SJSA1 (cell line): ENCODE measurements around the gene KCTD1. TPM values are rescaled to one million over a fixed set of nuclear protein-coding genes. Genes with fewer than 3 reads are reported as not detected.

Experiments used
- DNase-seq, 2 experiments: peaks; one replicate each; pipeline ENCODE4 v3.0.0-alpha.2; 2015 to 2020; ENCODE audit warnings: low spot score in 2 of 2, low read depth in 1 of 2
- H3K27ac ChIP-seq: fragments of 250-450 bp; sonication (Bioruptor Pico); 2 replicates; pipeline ENCODE4 v1.5.1; 2020; ENCODE audit warnings: mild to moderate bottlenecking, moderate library complexity
- H3K27me3 ChIP-seq: fragments of 250-450 bp; sonication (Bioruptor Pico); replicated peaks from 2 replicates; pipeline ENCODE4 v1.5.1; 2020; ENCODE audit warnings: mild to moderate bottlenecking, moderate library complexity
- H3K36me3 ChIP-seq: fragments of 250-450 bp; sonication (Bioruptor Pico); 2 replicates; pipeline ENCODE4 v1.5.1; 2020; ENCODE audit warnings: mild to moderate bottlenecking
- H3K4me1 ChIP-seq: fragments of 250-450 bp; sonication (Bioruptor Pico); replicated peaks from 2 replicates; pipeline ENCODE4 v1.6.1; 2021; ENCODE audit warnings: mild to moderate bottlenecking
- H3K4me3 ChIP-seq: fragments of 250-450 bp; sonication (Bioruptor Pico); 2 replicates; pipeline ENCODE4 v1.5.1; 2020; ENCODE audit warnings: mild to moderate bottlenecking
- H3K9me3 ChIP-seq: fragments of 250-450 bp; sonication (Bioruptor Pico); replicated peaks from 2 replicates; pipeline ENCODE4 v1.5.1; 2020; ENCODE audit warnings: mild to moderate bottlenecking
- total RNA-seq: library from RNA; depleted of rRNA; stranded (reverse); fragments of >200 nt; shearing (Covaris generic); gene quantifications from 2 replicates; pipeline ENCODE4 v1.2.3, GENCODE V29; 2014

KCTD1 gene
- total RNA-seq, 1 experiment from 2014 or later, result 10.8 TPM

DNA sequence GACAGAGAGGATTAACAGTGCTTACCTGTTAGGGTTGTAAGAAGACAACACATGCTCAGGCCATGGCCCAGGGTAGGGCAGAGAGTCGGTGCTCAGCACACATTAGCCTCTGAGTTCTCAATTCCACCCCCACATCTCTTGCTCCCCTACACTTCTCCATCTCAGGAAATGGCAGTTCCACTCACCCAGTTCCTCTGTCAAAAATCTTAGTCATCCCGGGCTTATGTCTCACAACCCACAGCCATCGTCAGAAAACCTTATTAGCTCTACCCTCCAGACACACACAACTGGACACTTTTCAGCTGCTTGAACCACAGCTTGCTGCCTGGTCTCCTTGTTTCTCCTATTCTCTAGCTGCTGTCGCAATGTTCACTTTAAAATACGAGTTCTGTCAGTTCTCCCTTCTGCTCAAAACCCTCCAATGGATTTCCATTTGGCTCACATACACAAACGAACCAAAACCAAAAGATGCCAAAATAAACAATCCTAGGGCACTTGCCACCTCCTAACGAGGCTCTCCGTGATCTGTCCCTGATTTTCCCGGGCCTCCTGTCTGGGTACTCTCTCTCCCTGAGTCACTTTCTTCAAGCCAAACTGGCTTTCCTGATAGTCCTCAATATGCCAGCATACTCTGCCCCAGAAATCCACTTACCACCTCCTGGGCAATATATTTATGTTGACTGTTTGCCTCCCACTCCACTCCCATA lies 89.7 kb downstream of the KCTD1 start:
- Histone ChIP-seq H3K4me3 (no peak overlapping the region), H3K9me3 (no peaks in the 10 kb centered on the region), H3K27me3 (no peaks in the 10 kb centered on the region), H3K36me3 (peaks cover 7% of the 10 kb centered on the region), H3K27ac (no peak overlapping the region), H3K4me1 (no peaks in the 10 kb centered on the region)
- DNase-seq, result no peak

DNA sequence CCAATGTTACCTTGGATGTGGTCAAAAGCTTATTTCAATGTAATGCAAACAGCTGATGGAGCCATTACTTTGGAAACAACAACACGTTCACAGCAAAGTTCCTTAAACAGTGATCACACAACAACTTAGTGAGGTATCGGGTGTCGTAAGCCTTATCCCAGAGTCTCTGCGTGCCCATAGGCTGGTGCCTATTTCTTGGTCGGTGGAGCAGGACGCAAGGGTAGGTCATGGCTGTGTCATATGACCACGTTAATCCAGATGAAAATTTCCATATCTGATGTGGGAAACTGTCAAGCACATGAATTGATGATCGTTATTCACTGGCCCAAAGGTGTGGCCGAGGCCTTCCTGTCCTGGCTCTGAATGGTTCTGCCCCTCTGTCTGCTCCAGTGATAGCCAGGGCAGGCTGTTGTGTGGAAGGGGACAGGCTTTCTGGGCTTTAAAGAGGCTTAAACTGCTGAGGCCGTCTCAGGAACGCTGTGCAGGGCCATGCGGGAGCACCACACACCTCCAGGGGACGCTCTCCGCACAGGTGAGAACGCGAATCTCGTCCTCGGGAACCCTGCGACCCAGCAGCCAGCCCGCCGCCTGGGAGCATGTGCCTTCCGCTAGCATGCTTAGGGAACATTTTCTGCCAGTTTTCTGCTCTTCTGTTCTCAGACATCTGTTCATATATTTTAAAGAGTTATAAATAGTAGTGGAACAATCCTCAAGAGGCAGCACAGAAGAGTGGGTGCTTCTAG lies 90.6 kb downstream of the KCTD1 start:
- H3K27me3 ChIP-seq, result no peaks in the 10 kb centered on the region
- peaks cover 7% of the 10 kb centered on the region for H3K36me3 ChIP-seq
- no peak overlapping the region for H3K27ac ChIP-seq
- no peaks in the 10 kb centered on the region for H3K4me1 ChIP-seq
- no peak overlapping the region for H3K4me3 ChIP-seq
- DNase-seq, result no peak
- no peaks in the 10 kb centered on the region for H3K9me3 ChIP-seq

GRCh38 chr18:26457195-26457594 lies 91.2 kb downstream of the KCTD1 start:
- H3K27ac ChIP-seq, result no peak overlapping the region
- no peaks in the 10 kb centered on the region for H3K27me3 ChIP-seq
- H3K4me1 ChIP-seq, result no peaks in the 10 kb centered on the region
- H3K4me3 ChIP-seq, result no peak overlapping the region
- no peak for DNase-seq
- no peaks in the 10 kb centered on the region for H3K9me3 ChIP-seq
- peaks cover 7% of the 10 kb centered on the region for H3K36me3 ChIP-seq

DNA sequence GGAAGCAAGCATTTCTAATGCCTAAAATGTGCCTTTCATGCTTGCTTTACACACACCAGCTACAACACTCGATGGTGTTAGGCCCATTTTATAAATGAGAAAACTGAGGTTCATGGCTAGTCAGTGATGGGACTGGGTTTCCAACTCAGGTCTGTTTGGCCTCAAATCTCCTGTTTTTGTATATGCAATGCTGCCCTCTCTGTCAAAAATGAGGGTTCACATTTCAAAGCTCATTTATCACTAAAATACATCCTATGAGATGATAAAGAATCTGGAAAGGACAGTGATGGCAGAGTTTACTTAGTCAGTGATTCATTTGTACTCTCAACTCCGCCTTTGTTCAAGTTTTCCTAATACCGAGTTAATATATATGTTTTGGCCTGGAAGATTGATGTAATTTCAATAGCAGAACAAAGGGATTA lies 92.3 kb downstream of the KCTD1 start:
- no peak for DNase-seq
- Histone ChIP-seq H3K27me3 (no peaks in the 10 kb centered on the region), H3K4me3 (no peak overlapping the region), H3K9me3 (no peaks in the 10 kb centered on the region), H3K27ac (no peak overlapping the region), H3K4me1 (no peaks in the 10 kb centered on the region), H3K36me3 (peaks cover 7% of the 10 kb centered on the region)

- H3K27ac ChIP-seq, result no peak overlapping the region
- no peaks in the 10 kb centered on the region for H3K4me1 ChIP-seq
- no peak for DNase-seq
Observed at GRCh38 chr18:26455639-26456038, 92.7 kb downstream of the KCTD1 start.

GRCh38 chr18:26454616-26455015 lies 93.7 kb downstream of the KCTD1 start:
- no peaks in the 10 kb centered on the region for H3K27me3 ChIP-seq
- no peaks in the 10 kb centered on the region for H3K4me1 ChIP-seq
- no peak for DNase-seq

More at GRCh38 chr18:26455639-26456038, 92.7 kb downstream of the KCTD1 start:
- Histone ChIP-seq H3K4me3 (no peak overlapping the region), H3K9me3 (no peaks in the 10 kb centered on the region), H3K36me3 (peaks cover 7% of the 10 kb centered on the region), H3K27me3 (no peaks in the 10 kb centered on the region)

GRCh38 chr18:26454192-26454591 lies 94.2 kb downstream of the KCTD1 start:
- H3K9me3 ChIP-seq, result no peaks in the 10 kb centered on the region
- peaks cover 7% of the 10 kb centered on the region for H3K36me3 ChIP-seq
- H3K4me1 ChIP-seq, result no peaks in the 10 kb centered on the region
- no peaks in the 10 kb centered on the region for H3K27me3 ChIP-seq
- H3K4me3 ChIP-seq, result no peak overlapping the region
- DNase-seq, result no peak
- no peak overlapping the region for H3K27ac ChIP-seq

More at GRCh38 chr18:26454616-26455015, 93.7 kb downstream of the KCTD1 start:
- Histone ChIP-seq H3K9me3 (no peaks in the 10 kb centered on the region), H3K4me3 (no peak overlapping the region), H3K27ac (no peak overlapping the region), H3K36me3 (peaks cover 7% of the 10 kb centered on the region)

- Histone ChIP-seq H3K4me1 (no peaks in the 10 kb centered on the region), H3K9me3 (no peaks in the 10 kb centered on the region), H3K27me3 (no peaks in the 10 kb centered on the region), H3K36me3 (peaks cover 7% of the 10 kb centered on the region), H3K27ac (no peak overlapping the region), H3K4me3 (no peak overlapping the region)
- DNase-seq, result no peak
Observed at GRCh38 chr18:26453386-26453901, 94.9 kb downstream of the KCTD1 start.

- no peak overlapping the region for H3K4me3 ChIP-seq
- no peak for DNase-seq
- no peaks in the 10 kb centered on the region for H3K9me3 ChIP-seq
- no peaks in the 10 kb centered on the region for H3K4me1 ChIP-seq
- no peaks in the 10 kb centered on the region for H3K27me3 ChIP-seq
- H3K27ac ChIP-seq, result no peak overlapping the region
- H3K36me3 ChIP-seq, result peaks cover 6% of the 10 kb centered on the region
Observed at GRCh38 chr18:26450989-26451682, 97.2 kb downstream of the KCTD1 start.

GRCh38 chr18:26448714-26449159 lies 99.6 kb downstream of the KCTD1 start:
- Histone ChIP-seq H3K27me3 (no peaks in the 10 kb centered on the region; the same call in 1 of the 2 replicates), H3K27ac (no peak overlapping the region), H3K9me3 (no peaks in the 10 kb centered on the region), H3K4me3 (no peak overlapping the region), H3K4me1 (no peaks in the 10 kb centered on the region), H3K36me3 (no peaks in the 10 kb centered on the region)
- no peak for DNase-seq

DNA sequence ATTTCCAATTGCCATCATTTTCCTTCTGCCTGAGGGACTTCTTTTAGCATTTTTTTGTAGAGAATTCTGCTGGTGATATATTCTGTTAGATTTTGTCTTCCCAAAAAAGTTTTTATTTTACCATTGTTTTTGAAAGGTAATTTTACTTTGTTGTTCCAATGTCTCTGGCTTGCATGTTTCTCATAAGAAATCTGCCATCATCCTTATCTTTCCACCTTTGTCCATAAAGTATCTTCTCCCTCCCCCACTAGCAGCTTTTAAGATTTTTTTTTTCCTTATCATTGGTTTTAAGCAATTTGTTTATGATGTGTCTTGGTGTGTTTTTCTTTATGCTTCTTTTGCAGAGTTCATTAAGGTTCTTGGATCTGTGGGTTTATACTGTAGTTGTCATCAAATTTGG lies 104.5 kb downstream of the KCTD1 start:
- Histone ChIP-seq H3K36me3 (no peaks in the 10 kb centered on the region), H3K27me3 (peaks cover 3% of the 10 kb centered on the region; the same call in 1 of the 2 replicates), H3K4me3 (no peak overlapping the region), H3K4me1 (no peaks in the 10 kb centered on the region), H3K27ac (no peak overlapping the region), H3K9me3 (no peaks in the 10 kb centered on the region)
- DNase-seq, result no peak

DNA sequence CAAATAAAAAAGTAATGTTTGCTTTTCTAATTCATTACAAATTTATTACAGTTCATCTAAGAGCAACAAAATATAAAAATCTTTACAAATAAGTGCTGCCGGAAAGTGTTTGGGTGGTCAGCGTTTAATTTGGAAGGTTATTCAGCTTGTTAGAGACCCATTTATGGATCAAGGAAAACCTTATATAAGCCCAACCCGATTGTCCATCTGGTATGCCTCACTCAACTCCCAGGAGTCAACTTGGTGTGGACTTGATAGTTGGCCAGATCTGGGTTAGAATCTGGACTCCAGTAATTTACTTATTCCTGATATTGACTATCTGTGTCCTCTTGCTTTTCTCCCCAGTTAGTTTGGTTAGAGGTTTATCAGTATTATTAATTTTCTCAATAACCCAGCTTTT lies 106.2 kb downstream of the KCTD1 start:
- H3K4me1 ChIP-seq, result no peaks in the 10 kb centered on the region
- H3K27ac ChIP-seq, result no peak overlapping the region
- peaks cover 3% of the 10 kb centered on the region; the same call in 1 of the 2 replicates for H3K27me3 ChIP-seq
- H3K9me3 ChIP-seq, result no peaks in the 10 kb centered on the region
- no peaks in the 10 kb centered on the region for H3K36me3 ChIP-seq
- DNase-seq, result no peak
- H3K4me3 ChIP-seq, result no peak overlapping the region

GRCh38 chr18:26440644-26441043 lies 107.7 kb downstream of the KCTD1 start:
- H3K9me3 ChIP-seq, result no peaks in the 10 kb centered on the region
- H3K36me3 ChIP-seq, result no peaks in the 10 kb centered on the region
- peaks cover 3% of the 10 kb centered on the region; the same call in 1 of the 2 replicates for H3K27me3 ChIP-seq
- no peak overlapping the region for H3K27ac ChIP-seq
- no peak overlapping the region for H3K4me3 ChIP-seq
- DNase-seq, result no peak
- H3K4me1 ChIP-seq, result peaks cover 9% of the 10 kb centered on the region
